Stimulated activated CD4-positive, alpha-beta T cell treated with anti-CD3 and anti-CD28 coated beads, Interleukin-1b, Interleukin-23, amount 100 ng/mL, for 1 hour (primary cell): ENCODE results near the gene ABHD15.

Experiments used
- DNase-seq, 2 donors: peaks; one replicate each; pipeline ENCODE4 v3.0.0-alpha.2; 2020; ENCODE audit warnings: low read depth in 2 of 2

The ABHD15 gene

GRCh38 chr17:29595107-29595942 is 28.5 kb upstream of the ABHD15 start:
- no peak for DNase-seq

GRCh38 chr17:29594519-29595090 is 27.8 kb upstream of the ABHD15 start:
- DNase-seq = no peak

- DNase-seq = no peak
These were observed 27.0 kb upstream of the ABHD15 start for GRCh38 chr17:29593591-29594518.

GRCh38 chr17:29592850-29593551 is 26.2 kb upstream of the ABHD15 start, which contains the start of gene ANKRD13B:
TSS of gene ANKRD13B (plus strand) at chr17:29593132. CDS start at chr17:29593622, 490 bp downstream.
- no peak for DNase-seq

GRCh38 chr17:29591737-29592608 is 25.1 kb upstream of the ABHD15 start:
- DNase-seq = peak; percentile 49 to 76

GRCh38 chr17:29591146-29591736 is 24.4 kb upstream of the ABHD15 start:
- DNase-seq = no peak

GRCh38 chr17:29590411-29591145 is 23.7 kb upstream of the ABHD15 start:
- no peak for DNase-seq

GRCh38 chr17:29589524-29590410 is 22.9 kb upstream of the ABHD15 start, which contains the start of gene GIT1:
TSS of gene GIT1 (minus strand) at chr17:29589648. CDS start at chr17:29589378, 270 bp downstream.
- DNase-seq = peak; percentile 45 to 69

GRCh38 chr17:29588562-29589411 is 21.9 kb upstream of the ABHD15 start:
- DNase-seq = no peak

- DNase-seq = no peak
These were observed 21.3 kb upstream of the ABHD15 start for GRCh38 chr17:29588017-29588561.

- no peak for DNase-seq
These were observed 20.8 kb upstream of the ABHD15 start for GRCh38 chr17:29587591-29587990.

GRCh38 chr17:29586676-29587469 is 20.0 kb upstream of the ABHD15 start:
- DNase-seq = no peak

- no peak for DNase-seq
These were observed 18.4 kb upstream of the ABHD15 start for GRCh38 chr17:29585080-29585751.

- no peak for DNase-seq
These were observed 17.7 kb upstream of the ABHD15 start for GRCh38 chr17:29584452-29585079.
